OCI-LY7 (cell line): ENCODE measurements around the gene CHN1. TPM values are rescaled to one million over a fixed set of nuclear protein-coding genes. Genes with fewer than 3 reads are reported as not detected.

ENCODE experiments used
- BruUV-seq: library from RNA; stranded (reverse); fragments of 400-500 nt; replicated peaks from 2 replicates; lab custom pipeline; 2021; lab: Mats Ljungman, UMichigan
- CTCF ChIA-PET: fragments of 300-600 bp; sonication (Branson Sonifier 250); formaldehyde crosslinking; loops from one replicate; lab custom pipeline; 2022; ENCODE audit warnings: antibody characterized with exemption; ENCODE audit not compliant: unreplicated experiment; lab: Charles Lee
- POLR2A ChIA-PET: fragments of 300-600 bp; sonication (Branson Sonifier 250); formaldehyde crosslinking; loops from one replicate; lab custom pipeline; 2022; ENCODE audit warnings: antibody characterized with exemption; lab: Charles Lee
- DNase-seq: peaks from one replicate; pipeline ENCODE4 v3.0.0-alpha.2; 2015; ENCODE audit warnings: low spot score
- H2AFZ ChIP-seq: fragments of 200-600 bp; sonication (generic), shearing (Covaris generic); 2 replicates; pipeline ENCODE4 v1.6.1; 2014; ENCODE audit warnings: mild to moderate bottlenecking, antibody characterized with exemption, low read length, moderate library complexity
- H3K27ac ChIP-seq: fragments of 200-600 bp; sonication (generic); 2 replicates; pipeline ENCODE4 v1.5.1; 2014; ENCODE audit warnings: mixed run types, low read depth, mild to moderate bottlenecking, moderate library complexity, low read length, inconsistent platforms; ENCODE audit not compliant: poor library complexity, severe bottlenecking
- H3K36me3 ChIP-seq: fragments of 200-600 bp; sonication (generic); 2 replicates; pipeline ENCODE4 v1.6.1; 2014; ENCODE audit warnings: mild to moderate bottlenecking, antibody characterized with exemption, low read length, moderate library complexity, mixed read lengths; ENCODE audit not compliant: insufficient read depth
- H3K4me1 ChIP-seq: fragments of 200-600 bp; sonication (generic); 2 replicates; pipeline ENCODE4 v1.5.1; 2014; ENCODE audit warnings: mild to moderate bottlenecking, low read length; ENCODE audit not compliant: insufficient read depth, poor library complexity, severe bottlenecking
- H3K4me2 ChIP-seq: fragments of 200-600 bp; sonication (generic); 2 replicates; pipeline ENCODE4 v1.6.1; 2014; ENCODE audit warnings: mild to moderate bottlenecking, low read length
- H3K4me3 ChIP-seq: fragments of 200-600 bp; sonication (generic); 2 replicates; pipeline ENCODE4 v1.5.1; 2014; ENCODE audit warnings: mild to moderate bottlenecking, low read depth, low read length; ENCODE audit not compliant: poor library complexity, severe bottlenecking
- H3K79me2 ChIP-seq: fragments of 200-600 bp; sonication (generic); 2 replicates; pipeline ENCODE4 v1.6.1; 2016; ENCODE audit warnings: low read depth, mild to moderate bottlenecking, low read length, moderate library complexity, mixed read lengths; ENCODE audit not compliant: insufficient read depth
- H3K9me2 ChIP-seq: fragments of 200-600 bp; sonication (generic); 2 replicates; pipeline ENCODE4 v1.6.1; 2016; ENCODE audit warnings: mild to moderate bottlenecking, low read length, mixed read lengths; ENCODE audit not compliant: insufficient read depth
- H3K9me3 ChIP-seq: fragments of 200-600 bp; sonication (generic); 2 replicates; pipeline ENCODE4 v1.6.1; 2014; ENCODE audit warnings: mild to moderate bottlenecking, mixed run types, low read length, mixed read lengths
- H4K20me1 ChIP-seq: fragments of 200-600 bp; sonication (generic); 2 replicates; pipeline ENCODE4 v1.6.1; 2014; ENCODE audit warnings: mild to moderate bottlenecking, antibody characterized with exemption, low read length, moderate library complexity, mixed read lengths; ENCODE audit not compliant: insufficient read depth
- CTCF ChIP-seq: fragments of 200-600 bp; sonication (generic); conservative IDR thresholded peaks from 2 replicates; pipeline ENCODE4 v1.5.1; 2014; ENCODE audit warnings: mild to moderate bottlenecking, antibody characterized with exemption, low read length, moderate library complexity, mixed read lengths
- EZH2phosphoT487 ChIP-seq: fragments of 200-600 bp; sonication (generic); IDR thresholded peaks from 2 replicates; pipeline ENCODE4 v1.6.1; 2018; ENCODE audit warnings: low read depth, borderline replicate concordance, mild to moderate bottlenecking, mixed run types, antibody characterized with exemption, low read length, moderate library complexity, mixed read lengths
- intact Hi-C: fragments of 100-400 bp; cut with micrococcal nuclease; formaldehyde crosslinking; loops from one replicate; pipeline ENCODE4 v1.10.0; 2022; ENCODE audit not compliant: unreplicated experiment
- total RNA-seq, 2 experiments: library from RNA; depleted of rRNA in 1 of 2; stranded (reverse); fragments of >200 nt in 1 of 2; shearing (Covaris generic) in 1 of 2; gene quantifications; 2 replicates each; pipeline ENCODE4 v1.2.3, GENCODE V29; 2014 to 2022

The CHN1 gene
- total RNA-seq, 2 experiments from 2014 or later, result 0.44 TPM; not detected in 1

- H2AFZ ChIP-seq, result no peak overlapping the region
- no peaks in the 10 kb centered on the region for H3K79me2 ChIP-seq
- H3K4me1 ChIP-seq, result no peaks in the 10 kb centered on the region
- H3K4me3 ChIP-seq, result no peak overlapping the region
- H3K9me3 ChIP-seq, result no peaks in the 10 kb centered on the region
- ChIA-PET CTCF (no interaction called here), POLR2A (interaction anchor here (0.7 to 1.7 kb wide), 2 partner anchors 10 to 286 kb away, joined by 4 to 6 read pairs; no protein-coding TSS in a partner anchor)
- H3K27ac ChIP-seq, result no peak overlapping the region
- H3K9me2 ChIP-seq, result no peaks in the 10 kb centered on the region
- TF ChIP-seq CTCF, result no peak
- no peak for TF ChIP-seq EZH2phosphoT487
- intact Hi-C loops, result no loop called here
- no peak overlapping the region for H3K4me2 ChIP-seq
- no peaks in the 10 kb centered on the region for H3K36me3 ChIP-seq
- no TSS peak for BruUV-seq
- no peak for DNase-seq
- no peaks in the 10 kb centered on the region for H4K20me1 ChIP-seq
Observed at GRCh38 chr2:175010848-175011254, 5.7 kb upstream of the CHN1 start.

- no peaks in the 10 kb centered on the region for H4K20me1 ChIP-seq
- H3K9me3 ChIP-seq, result no peaks in the 10 kb centered on the region
- no peaks in the 10 kb centered on the region for H3K4me1 ChIP-seq
- no peak overlapping the region for H3K4me2 ChIP-seq
- no peaks in the 10 kb centered on the region for H3K79me2 ChIP-seq
- H3K9me2 ChIP-seq, result no peaks in the 10 kb centered on the region
- H3K36me3 ChIP-seq, result no peaks in the 10 kb centered on the region
- CTCF ChIA-PET, result no interaction called here
- no peak overlapping the region for H3K27ac ChIP-seq
- no peak for TF ChIP-seq EZH2phosphoT487
- 0 out of 2 replicates have a peak, but pooled peaks have one; percentile 13 for TF ChIP-seq CTCF
- DNase-seq, result no peak
- H2AFZ ChIP-seq, result no peak overlapping the region
- POLR2A ChIA-PET, result interaction anchor here (0.6 kb wide), 1 partner anchor 97 kb away, joined by 3 read pairs; no protein-coding TSS in a partner anchor
- no peak overlapping the region for H3K4me3 ChIP-seq
- intact Hi-C loops, result loop anchor here (10.0 kb wide), 1 partner anchor 235 kb away; no protein-coding TSS in a partner anchor
- no TSS peak for BruUV-seq
Observed at GRCh38 chr2:175009917-175010621, 4.9 kb upstream of the CHN1 start.
